Measurements from ENCODE around the gene VPS39.

DNA sequence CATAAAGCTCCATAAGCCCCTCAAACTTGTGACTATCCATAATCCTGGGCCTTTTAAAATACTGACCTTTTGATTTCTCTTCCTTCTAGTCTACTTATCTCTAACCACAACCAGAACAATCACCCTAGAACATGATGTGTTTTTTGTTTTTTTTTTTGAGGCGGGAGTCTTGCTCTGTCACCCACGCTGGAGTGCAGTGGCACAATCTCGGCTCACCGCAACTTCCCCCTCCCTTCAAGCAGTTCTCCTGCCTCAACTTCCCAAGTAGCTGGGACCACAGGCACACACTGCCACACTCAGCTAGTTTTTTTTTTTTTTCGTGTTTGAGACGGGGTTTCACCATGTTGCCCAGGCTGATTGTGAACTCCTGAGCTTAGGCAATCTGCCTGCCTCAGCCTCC lies 25.1 kb downstream of the VPS39 start:
- no peak for TF ChIP-seq POLR2A (IDR thresholded peaks at IDR 0.05)
- TF ChIP-seq EP300 (IDR thresholded peaks at IDR 0.05; ENCODE audit: low read depth), result no peak
- TF ChIP-seq, protein P1, sequence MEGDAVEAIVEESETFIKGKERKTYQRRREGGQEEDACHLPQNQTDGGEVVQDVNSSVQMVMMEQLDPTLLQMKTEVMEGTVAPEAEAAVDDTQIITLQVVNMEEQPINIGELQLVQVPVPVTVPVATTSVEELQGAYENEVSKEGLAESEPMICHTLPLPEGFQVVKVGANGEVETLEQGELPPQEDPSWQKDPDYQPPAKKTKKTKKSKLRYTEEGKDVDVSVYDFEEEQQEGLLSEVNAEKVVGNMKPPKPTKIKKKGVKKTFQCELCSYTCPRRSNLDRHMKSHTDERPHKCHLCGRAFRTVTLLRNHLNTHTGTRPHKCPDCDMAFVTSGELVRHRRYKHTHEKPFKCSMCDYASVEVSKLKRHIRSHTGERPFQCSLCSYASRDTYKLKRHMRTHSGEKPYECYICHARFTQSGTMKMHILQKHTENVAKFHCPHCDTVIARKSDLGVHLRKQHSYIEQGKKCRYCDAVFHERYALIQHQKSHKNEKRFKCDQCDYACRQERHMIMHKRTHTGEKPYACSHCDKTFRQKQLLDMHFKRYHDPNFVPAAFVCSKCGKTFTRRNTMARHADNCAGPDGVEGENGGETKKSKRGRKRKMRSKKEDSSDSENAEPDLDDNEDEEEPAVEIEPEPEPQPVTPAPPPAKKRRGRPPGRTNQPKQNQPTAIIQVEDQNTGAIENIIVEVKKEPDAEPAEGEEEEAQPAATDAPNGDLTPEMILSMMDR (IDR thresholded peaks at IDR 0.05), result no peak
